NCI-H2081 treated with DMSO at 0.1 percent for 48 hours (cell line): Measurements from ENCODE around the gene SGSM1.

Experiments
- DNase-seq: peaks from one replicate; lab custom pipeline; 2025; lab: John Stamatoyannopoulos, UW

SGSM1 gene

GRCh38 chr22:24806663-24807001 lies 621 bp downstream of the SGSM1 start:
- DNase-seq, result no peak

GRCh38 chr22:24807284-24807950 lies 1.4 kb downstream of the SGSM1 start:
- no peak for DNase-seq

- DNase-seq, result no peak
Observed at GRCh38 chr22:24809331-24809730, 3.3 kb downstream of the SGSM1 start.

- no peak for DNase-seq
Observed at GRCh38 chr22:24810043-24810749, 4.2 kb downstream of the SGSM1 start.

- DNase-seq, result no peak
Observed at GRCh38 chr22:24812950-24813775, 7.2 kb downstream of the SGSM1 start.

- DNase-seq, result no peak
Observed at GRCh38 chr22:24813861-24814770, 8.1 kb downstream of the SGSM1 start.

GRCh38 chr22:24816806-24817205 lies 10.8 kb downstream of the SGSM1 start:
- no peak for DNase-seq

- no peak for DNase-seq
Observed at GRCh38 chr22:24819487-24819886, 13.5 kb downstream of the SGSM1 start.

- DNase-seq, result no peak
Observed at GRCh38 chr22:24819911-24820461, 14.0 kb downstream of the SGSM1 start.

GRCh38 chr22:24822471-24822870 lies 16.5 kb downstream of the SGSM1 start:
- DNase-seq, result no peak

- DNase-seq, result no peak
Observed at GRCh38 chr22:24823787-24824186, 17.8 kb downstream of the SGSM1 start.

GRCh38 chr22:24824250-24824649 lies 18.2 kb downstream of the SGSM1 start:
- DNase-seq, result no peak

- DNase-seq, result no peak
Observed at GRCh38 chr22:24824915-24825314, 18.9 kb downstream of the SGSM1 start.

- no peak for DNase-seq
Observed at GRCh38 chr22:24826710-24827285, 20.8 kb downstream of the SGSM1 start.

- no peak for DNase-seq
Observed at GRCh38 chr22:24827296-24827695, 21.3 kb downstream of the SGSM1 start.

- no peak for DNase-seq
Observed at GRCh38 chr22:24830205-24830979, 24.4 kb downstream of the SGSM1 start.

GRCh38 chr22:24831687-24832086 lies 25.7 kb downstream of the SGSM1 start:
- DNase-seq, result no peak

GRCh38 chr22:24833881-24834495 lies 28.0 kb downstream of the SGSM1 start:
- DNase-seq, result no peak

GRCh38 chr22:24834845-24835570 lies 29.0 kb downstream of the SGSM1 start:
- no peak for DNase-seq
